ENCODE measurements around the gene VWC2. TPM values are rescaled to one million over a fixed set of nuclear protein-coding genes. Genes with fewer than 3 reads are reported as not detected.

The VWC2 gene
- total RNA-seq, 2 experiments from 2014 or later = not detected

GRCh38 chr7:49789736-49790135, 16.3 kb downstream of the VWC2 start:
- H3K27ac Mint-ChIP-seq = no peak overlapping the region
- CTCF ChIA-PET = no interaction called here
- no peak for ATAC-seq (ENCODE audit: poor library complexity)

DNA sequence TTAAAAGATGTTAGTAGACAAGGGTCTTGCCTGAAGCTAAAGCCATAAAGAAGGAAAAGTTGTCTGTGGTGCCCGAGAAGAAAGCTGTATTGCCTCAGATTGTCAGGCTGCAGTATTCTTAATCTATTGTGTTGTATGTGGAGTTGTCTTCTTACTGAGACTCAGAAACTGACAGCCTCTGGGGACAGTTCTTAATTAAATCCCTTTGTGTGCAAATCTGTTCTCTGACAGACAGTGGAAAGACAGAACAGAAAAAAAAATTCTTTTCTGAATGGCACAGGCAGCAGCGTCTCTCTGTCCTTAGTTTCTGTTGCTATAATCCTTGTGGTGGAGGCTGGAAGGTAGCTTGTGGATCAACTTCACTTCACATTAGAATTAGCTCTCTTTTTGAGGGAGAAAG, 16.8 kb downstream of the VWC2 start:
- Mint-ChIP-seq H3K27ac (no peak overlapping the region), H3K36me3 (ENCODE audit: low read depth) (no peaks in the 10 kb centered on the region), H3K27me3 (peaks cover 4% of the 10 kb centered on the region), H3K9me3 (no peaks in the 10 kb centered on the region), H3K4me3 (no peak overlapping the region), H3K4me1 (ENCODE audit: low read depth) (no peaks in the 10 kb centered on the region)
- ChIA-PET POLR2A (no interaction called here), CTCF (no interaction called here)
- intact Hi-C loops (cut with DNase I, micrococcal nuclease) = no loop called here
- peaks cover 0 to 13% of the 10 kb centered on the region in 2 experiments for H3K9me3 ChIP-seq (ENCODE audit: control insufficient read depth in 1 of 2, insufficient read depth in 1 of 2, low read length in 2 of 2)
- no peak for TF ChIP-seq CTCF (IDR thresholded peaks at IDR 0.05)
- no peaks in the 10 kb centered on the region for H3K36me3 ChIP-seq (ENCODE audit: insufficient read depth, low read length)
- DNase-seq (no peak), ATAC-seq (ENCODE audit: poor library complexity) (no peak)
- no peaks in the 10 kb centered on the region for H3K4me1 ChIP-seq (ENCODE audit: insufficient read depth, low read length)
- no peaks in the 10 kb centered on the region for H3K27me3 ChIP-seq (ENCODE audit: control insufficient read depth in 1 of 2, insufficient read depth in 2 of 2, low read length in 2 of 2)
- no peak overlapping the region for H3K27ac ChIP-seq (ENCODE audit: low read depth in 1 of 2, low read length in 2 of 2)
- no peak overlapping the region for H3K4me3 ChIP-seq (ENCODE audit: low read length)

More at GRCh38 chr7:49789736-49790135, 16.3 kb downstream of the VWC2 start:
- intact Hi-C loops (cut with DNase I, micrococcal nuclease) = no loop called here
- POLR2A ChIA-PET = no interaction called here
- no peaks in the 10 kb centered on the region for H3K36me3 Mint-ChIP-seq (ENCODE audit: low read depth)
- Histone ChIP-seq H3K9me3 (ENCODE audit: control insufficient read depth in 1 of 2, insufficient read depth in 1 of 2, low read length in 2 of 2) (peaks cover 0 to 13% of the 10 kb centered on the region in 2 experiments), H3K27ac (ENCODE audit: low read depth in 1 of 2, low read length in 2 of 2) (no peak overlapping the region), H3K4me3 (ENCODE audit: low read length) (no peak overlapping the region), H3K27me3 (ENCODE audit: control insufficient read depth in 1 of 2, insufficient read depth in 2 of 2, low read length in 2 of 2) (no peaks in the 10 kb centered on the region), H3K36me3 (ENCODE audit: insufficient read depth, low read length) (no peaks in the 10 kb centered on the region), H3K4me1 (ENCODE audit: insufficient read depth, low read length) (no peaks in the 10 kb centered on the region)
- no peaks in the 10 kb centered on the region for H3K4me1 Mint-ChIP-seq (ENCODE audit: low read depth)
- no peak for DNase-seq
- H3K27me3 Mint-ChIP-seq = peaks cover 3% of the 10 kb centered on the region
- no peak for TF ChIP-seq CTCF (IDR thresholded peaks at IDR 0.05)
- no peak overlapping the region for H3K4me3 Mint-ChIP-seq
- H3K9me3 Mint-ChIP-seq = no peaks in the 10 kb centered on the region

- Histone ChIP-seq H3K27me3 (ENCODE audit: control insufficient read depth in 1 of 2, insufficient read depth in 2 of 2, low read length in 2 of 2) (no peaks in the 10 kb centered on the region), H3K9me3 (ENCODE audit: control insufficient read depth in 1 of 2, insufficient read depth in 1 of 2, low read length in 2 of 2) (peaks cover 0 to 13% of the 10 kb centered on the region in 2 experiments), H3K4me1 (ENCODE audit: insufficient read depth, low read length) (no peaks in the 10 kb centered on the region), H3K27ac (ENCODE audit: low read depth in 1 of 2, low read length in 2 of 2) (no peak overlapping the region), H3K36me3 (ENCODE audit: insufficient read depth, low read length) (no peaks in the 10 kb centered on the region), H3K4me3 (ENCODE audit: low read length) (no peak overlapping the region)
- Mint-ChIP-seq H3K9me3 (no peaks in the 10 kb centered on the region), H3K27me3 (peaks cover 4% of the 10 kb centered on the region), H3K4me3 (no peak overlapping the region), H3K4me1 (ENCODE audit: low read depth) (no peaks in the 10 kb centered on the region), H3K27ac (no peak overlapping the region), H3K36me3 (ENCODE audit: low read depth) (no peaks in the 10 kb centered on the region)
- no peak for TF ChIP-seq CTCF (IDR thresholded peaks at IDR 0.05)
- DNase-seq (peak in 1 of 14 experiments; percentile 1), ATAC-seq (ENCODE audit: poor library complexity) (no peak)
- intact Hi-C loops (cut with DNase I, micrococcal nuclease) = no loop called here
- ChIA-PET CTCF (no interaction called here), POLR2A (no interaction called here)
These were observed 17.8 kb downstream of the VWC2 start for GRCh38 chr7:49791088-49791741.
